Ascending aorta (tissue), 2 donors: Measurements from ENCODE around the gene GPS2. TPM values are rescaled to one million over a fixed set of nuclear protein-coding genes. Genes with fewer than 3 reads are reported as not detected.

ENCODE experiments used
- DNase-seq, 2 donors: peaks; one replicate each; pipeline ENCODE4 v3.0.0-alpha.2; 2019; ENCODE audit warnings: low spot score in 2 of 2
- H3K27ac ChIP-seq, 2 donors: fragments of 200-600 bp; sonication (generic); one replicate each; pipeline ENCODE4 v1.5.1; 2016 to 2017; ENCODE audit warnings: mild to moderate bottlenecking in 1 of 2
- H3K27me3 ChIP-seq: fragments of 200-600 bp; sonication (generic); one replicate; pipeline ENCODE4 v1.5.1; 2017
- H3K36me3 ChIP-seq, 2 donors: fragments of 200-600 bp; sonication (generic); one replicate each; pipeline ENCODE4 v1.5.1; 2016
- H3K4me1 ChIP-seq, 2 donors: fragments of 200-600 bp; sonication (generic); one replicate each; pipeline ENCODE4 v1.5.1; 2016 to 2017; ENCODE audit warnings: mild to moderate bottlenecking in 1 of 2
- H3K4me3 ChIP-seq, 2 donors: fragments of 200-600 bp; sonication (generic); one replicate each; pipeline ENCODE4 v1.5.1; 2016 to 2017; ENCODE audit warnings: mild to moderate bottlenecking in 1 of 2
- H3K9me3 ChIP-seq, 2 donors: fragments of 200-600 bp; sonication (generic); one replicate each; pipeline ENCODE4 v1.5.1; 2016
- CTCF ChIP-seq, 3 experiments: fragments of 200-600 bp in 2 of 3; fragments of 450-650 bp in 1 of 3; sonication (generic) in 2 of 3; IDR thresholded peaks; one replicate each; pipeline ENCODE4 v1.5.1; 2016 to 2019; ENCODE audit warnings: antibody characterized with exemption in 3 of 3, mild to moderate bottlenecking in 1 of 3, moderate library complexity in 1 of 3
- intact Hi-C: fragments of 100-400 bp; cut with DNase I; formaldehyde crosslinking; loops from one replicate; pipeline ENCODE4 v1.15.1; 2023
- total RNA-seq: library from RNA; depleted of rRNA; stranded (reverse); fragments of >200 nt; gene quantifications from one replicate; pipeline ENCODE4 v1.1.0, GENCODE V29; 2016

Gene GPS2
- total RNA-seq, 1 donor from 2014 or later: 52.4 TPM

- TF ChIP-seq CTCF (IDR thresholded peaks at IDR 0.05): peak in 1 of 3 experiments; percentile 69
Observed at GRCh38 chr17:7352503-7352889, 37.3 kb upstream of the GPS2 start.

GRCh38 chr17:7351665-7352502 is 36.7 kb upstream of the GPS2 start, which contains the start of gene KCTD11:
KCTD11 (plus strand) TSS chr17:7352162.
- intact Hi-C loops: loop anchor here (1.0 to 5.0 kb wide), 10 partner anchors 43 to 490 kb away; partner anchors contain the start of genes FXR2, GABARAP, POLR2A and SENP3
- Histone ChIP-seq H3K27ac (peak within 1 kb of the TSS; percentile 96 to 100), H3K27me3 (no peaks in the 10 kb centered on the region), H3K4me1 (peaks cover 11 to 36% of the 10 kb centered on the region in 2 donors), H3K4me3 (peak within 1 kb of the TSS; percentile 71 to 98), H3K9me3 (no peaks in the 10 kb centered on the region), H3K36me3 (no peaks in the 10 kb centered on the region)
- peak; percentile 69 to 97 for DNase-seq
- TF ChIP-seq CTCF (IDR thresholded peaks at IDR 0.05): peak in 2 of 3 experiments; percentile 57 to 59

More at GRCh38 chr17:7352503-7352889, 37.3 kb upstream of the GPS2 start:
- no peak for DNase-seq
- intact Hi-C loops: loop anchor here (1.0 to 5.0 kb wide), 6 partner anchors 84 to 490 kb away; partner anchors contain the start of genes GABARAP, POLR2A, SENP3 and TP53
- peaks cover 11 to 36% of the 10 kb centered on the region in 2 donors for H3K4me1 ChIP-seq
- H3K9me3 ChIP-seq: no peaks in the 10 kb centered on the region
- H3K4me3 ChIP-seq: peak overlapping the region; percentile 71 to 98
- peak overlapping the region; percentile 96 to 100 for H3K27ac ChIP-seq
- H3K36me3 ChIP-seq: no peaks in the 10 kb centered on the region
- no peaks in the 10 kb centered on the region for H3K27me3 ChIP-seq

- no peak overlapping the region for H3K27ac ChIP-seq
- no peak for TF ChIP-seq CTCF (IDR thresholded peaks at IDR 0.05)
- peaks cover 11 to 21% of the 10 kb centered on the region in 2 donors for H3K4me1 ChIP-seq
- no peak overlapping the region for H3K4me3 ChIP-seq
- no peaks in the 10 kb centered on the region for H3K36me3 ChIP-seq
- DNase-seq: no peak
- intact Hi-C loops: no loop called here
- H3K9me3 ChIP-seq: no peaks in the 10 kb centered on the region
- no peaks in the 10 kb centered on the region for H3K27me3 ChIP-seq
Observed at GRCh38 chr17:7348478-7349242, 33.5 kb upstream of the GPS2 start.

GRCh38 chr17:7347630-7348477 is 32.7 kb upstream of the GPS2 start:
- no peak overlapping the region for H3K27ac ChIP-seq
- no peak for DNase-seq
- no peak for TF ChIP-seq CTCF (IDR thresholded peaks at IDR 0.05)
- no peaks in the 10 kb centered on the region for H3K27me3 ChIP-seq
- H3K9me3 ChIP-seq: no peaks in the 10 kb centered on the region
- H3K4me3 ChIP-seq: no peak overlapping the region
- no peaks in the 10 kb centered on the region for H3K36me3 ChIP-seq
- peaks cover 4 to 13% of the 10 kb centered on the region in 2 donors for H3K4me1 ChIP-seq
- intact Hi-C loops: no loop called here
